Upper lobe of right lung (tissue), 1 donor: ENCODE data around the gene TMEM59L. TPM values are rescaled to one million over a fixed set of nuclear protein-coding genes. Genes with fewer than 3 reads are reported as not detected.
"Not testable (repeated sequence)": the region's sequence is repeated elsewhere in the genome, so short reads cannot be mapped to it uniquely, and the experiment has no call there.

ENCODE experiments used
- ATAC-seq: fragments of 200-7000 bp; cut with Tn5 transposase; one replicate; pipeline ENCODE4 v1.9.1; 2020; ENCODE audit warnings: mild to moderate bottlenecking, moderate library complexity
- DNase-seq: peaks from one replicate; pipeline ENCODE4 v3.0.0-alpha.2; 2020
- H3K27ac ChIP-seq: fragments of 200-600 bp; one replicate; pipeline ENCODE4 v1.8.0; 2022
- H3K27me3 ChIP-seq: fragments of 200-600 bp; one replicate; pipeline ENCODE4 v1.8.0; 2022; ENCODE audit warnings: mild to moderate bottlenecking
- H3K36me3 ChIP-seq: fragments of 200-600 bp; one replicate; pipeline ENCODE4 v1.8.0; 2022
- H3K4me1 ChIP-seq: fragments of 200-600 bp; one replicate; pipeline ENCODE4 v1.8.0; 2022
- H3K4me3 ChIP-seq: fragments of 200-600 bp; one replicate; pipeline ENCODE4 v1.8.0; 2022; ENCODE audit warnings: mild to moderate bottlenecking
- H3K9me3 ChIP-seq: fragments of 200-600 bp; one replicate; pipeline ENCODE4 v1.8.0; 2022
- intact Hi-C: fragments of 100-400 bp; cut with DNase I; formaldehyde crosslinking; loops from one replicate; pipeline ENCODE4 v1.11.0; 2022
- total RNA-seq: library from RNA; stranded (reverse); fragmentation: NEBNext Ultra II Directional; extraction: Animal tissue kit (Norgen Biotek cat#: 25700); gene quantifications from one replicate; pipeline ENCODE4 v1.2.1, GENCODE V29; 2021
- TF ChIP-seq, protein P1 (sequence below): fragments of 200-600 bp; IDR thresholded peaks from one replicate; pipeline ENCODE4 v1.8.0; 2022; ENCODE audit warnings: antibody characterized with exemption
- donor health status: DM: no; HTN: yes; CAD: no; lungs with severe emphysema.

TMEM59L gene
- total RNA-seq, 1 donor from 2014 or later: 2.2 TPM

- Histone ChIP-seq H3K4me3 (no peak overlapping the region), H3K4me1 (peaks cover 11% of the 10 kb centered on the region), H3K36me3 (peaks cover 13% of the 10 kb centered on the region), H3K9me3 (no peaks in the 10 kb centered on the region), H3K27ac (no peak overlapping the region), H3K27me3 (peaks cover 22% of the 10 kb centered on the region)
- TF ChIP-seq, protein P1, sequence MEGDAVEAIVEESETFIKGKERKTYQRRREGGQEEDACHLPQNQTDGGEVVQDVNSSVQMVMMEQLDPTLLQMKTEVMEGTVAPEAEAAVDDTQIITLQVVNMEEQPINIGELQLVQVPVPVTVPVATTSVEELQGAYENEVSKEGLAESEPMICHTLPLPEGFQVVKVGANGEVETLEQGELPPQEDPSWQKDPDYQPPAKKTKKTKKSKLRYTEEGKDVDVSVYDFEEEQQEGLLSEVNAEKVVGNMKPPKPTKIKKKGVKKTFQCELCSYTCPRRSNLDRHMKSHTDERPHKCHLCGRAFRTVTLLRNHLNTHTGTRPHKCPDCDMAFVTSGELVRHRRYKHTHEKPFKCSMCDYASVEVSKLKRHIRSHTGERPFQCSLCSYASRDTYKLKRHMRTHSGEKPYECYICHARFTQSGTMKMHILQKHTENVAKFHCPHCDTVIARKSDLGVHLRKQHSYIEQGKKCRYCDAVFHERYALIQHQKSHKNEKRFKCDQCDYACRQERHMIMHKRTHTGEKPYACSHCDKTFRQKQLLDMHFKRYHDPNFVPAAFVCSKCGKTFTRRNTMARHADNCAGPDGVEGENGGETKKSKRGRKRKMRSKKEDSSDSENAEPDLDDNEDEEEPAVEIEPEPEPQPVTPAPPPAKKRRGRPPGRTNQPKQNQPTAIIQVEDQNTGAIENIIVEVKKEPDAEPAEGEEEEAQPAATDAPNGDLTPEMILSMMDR: no peak
- ATAC-seq (no peak), DNase-seq (no peak)
- intact Hi-C loops: loop anchor here (10.0 kb wide), 1 partner anchor 259 kb away; no protein-coding TSS in a partner anchor
Observed at GRCh38 chr19:18595475-18595874, 17.2 kb upstream of the TMEM59L start.

DNA sequence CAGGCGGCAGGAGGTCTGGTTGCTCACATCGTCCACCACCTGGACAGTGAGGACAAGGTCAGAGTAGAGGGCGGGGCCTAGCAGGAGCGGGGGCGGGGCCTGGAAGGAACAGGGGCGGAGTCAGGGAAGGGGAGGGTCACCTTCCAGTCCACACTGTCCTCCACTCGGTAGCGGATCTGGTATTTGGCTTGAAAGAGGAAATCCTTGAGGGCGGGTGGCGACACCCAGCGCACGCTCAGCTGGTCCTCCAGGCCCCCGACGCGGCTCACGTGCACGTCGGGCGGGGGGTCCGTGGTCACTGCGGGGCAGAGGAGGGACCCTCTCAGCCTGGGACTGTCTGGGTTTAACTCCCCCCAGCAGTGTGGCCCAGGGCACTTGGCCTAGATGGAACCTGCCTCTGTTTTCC, 15.9 kb upstream of the TMEM59L start:
- intact Hi-C loops: loop anchor here (10.0 kb wide), 1 partner anchor 258 kb away; no protein-coding TSS in a partner anchor
- peaks cover 9% of the 10 kb centered on the region for H3K4me1 ChIP-seq
- DNase-seq: peak; percentile 77
- peaks cover 26% of the 10 kb centered on the region for H3K27me3 ChIP-seq
- ATAC-seq: peak; percentile 74
- H3K4me3 ChIP-seq: no peak overlapping the region
- TF ChIP-seq, protein P1: no peak
- H3K36me3 ChIP-seq: peaks cover 2% of the 10 kb centered on the region
- no peak overlapping the region for H3K27ac ChIP-seq
- H3K9me3 ChIP-seq: no peaks in the 10 kb centered on the region

- TF ChIP-seq, protein P1: no peak
- Histone ChIP-seq H3K27me3 (peaks cover 32% of the 10 kb centered on the region), H3K9me3 (no peaks in the 10 kb centered on the region), H3K27ac (no peak overlapping the region), H3K4me1 (peaks cover 9% of the 10 kb centered on the region), H3K36me3 (no peaks in the 10 kb centered on the region), H3K4me3 (no peak overlapping the region)
- no peak for DNase-seq
- no peak for ATAC-seq
- intact Hi-C loops: loop anchor here (10.0 kb wide), 1 partner anchor 257 kb away; no protein-coding TSS in a partner anchor
Observed at GRCh38 chr19:18597809-18598660, 14.6 kb upstream of the TMEM59L start.

DNA sequence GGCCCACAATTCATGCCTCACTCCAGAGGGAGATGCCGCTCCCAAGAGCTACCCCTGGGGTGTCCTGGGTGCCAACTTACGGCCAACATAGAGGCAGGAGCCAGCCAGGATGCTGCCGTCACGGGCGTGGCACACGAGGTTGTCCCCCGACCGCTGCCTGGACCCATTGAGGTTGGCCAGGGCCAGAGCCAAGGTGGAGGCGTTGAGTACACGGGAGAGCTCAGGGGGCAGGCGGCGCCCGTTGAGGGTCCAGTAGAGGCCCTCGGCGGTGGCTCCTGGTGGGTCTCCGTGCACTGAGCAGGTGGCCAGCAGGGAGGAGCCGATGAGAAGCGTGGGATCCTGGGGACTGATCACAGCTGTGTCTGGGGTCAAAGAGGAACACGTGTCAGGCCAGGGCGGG, 13.2 kb upstream of the TMEM59L start:
- intact Hi-C loops: loop anchor here (10.0 kb wide), 1 partner anchor 255 kb away; no protein-coding TSS in a partner anchor
- ATAC-seq: no peak
- no peak for DNase-seq
- Histone ChIP-seq H3K27ac (no peak overlapping the region), H3K4me3 (no peak overlapping the region), H3K4me1 (peaks cover 16% of the 10 kb centered on the region), H3K9me3 (no peaks in the 10 kb centered on the region), H3K27me3 (peaks cover 46% of the 10 kb centered on the region), H3K36me3 (no peaks in the 10 kb centered on the region)
- TF ChIP-seq, protein P1: no peak

DNA sequence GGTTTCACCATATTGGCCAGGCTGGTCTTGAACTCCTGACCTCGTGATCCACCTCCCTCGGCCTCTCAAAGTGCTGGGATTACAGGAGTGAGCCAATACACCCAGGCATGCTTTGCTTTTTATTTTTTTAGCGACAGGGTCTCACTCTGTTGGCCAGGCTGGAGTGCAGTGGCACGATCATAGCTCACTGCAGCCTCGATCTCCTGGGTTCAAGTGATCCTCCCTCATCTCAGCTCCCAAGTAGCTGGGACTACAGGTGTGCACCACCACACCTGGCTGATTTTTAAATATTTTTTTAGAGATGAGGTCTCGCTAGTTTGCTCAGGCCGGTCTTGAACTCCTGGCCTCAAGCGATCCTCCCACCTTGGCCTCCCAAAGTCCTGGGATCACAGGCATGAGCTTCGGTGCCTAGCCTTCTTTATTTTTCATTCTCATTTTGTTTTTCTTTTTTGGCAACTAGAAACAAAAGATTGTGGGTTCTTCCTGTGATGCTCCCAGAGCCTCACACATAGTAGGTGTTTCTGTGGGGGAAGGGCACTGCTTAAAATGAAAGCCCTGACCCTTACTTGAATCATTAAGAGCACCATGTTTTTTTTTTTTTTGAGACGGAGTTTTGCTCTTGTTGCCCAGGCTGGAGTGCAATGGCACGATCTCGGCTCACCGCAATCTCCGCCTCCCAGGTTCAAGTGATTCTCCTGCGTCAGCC, 11.8 kb upstream of the TMEM59L start:
- H3K4me1 ChIP-seq, intact Hi-C loops: not testable (repeated sequence)
- peaks cover 58% of the 10 kb centered on the region for H3K27me3 ChIP-seq

GRCh38 chr19:18601875-18602274, 10.8 kb upstream of the TMEM59L start:
- Histone ChIP-seq H3K4me3 (no peak overlapping the region), H3K36me3 (no peaks in the 10 kb centered on the region), H3K9me3 (no peaks in the 10 kb centered on the region), H3K27me3 (peaks cover 63% of the 10 kb centered on the region), H3K4me1 (peaks cover 8% of the 10 kb centered on the region), H3K27ac (no peak overlapping the region)
- ATAC-seq: no peak
- no peak for DNase-seq
- TF ChIP-seq, protein P1: no peak
- intact Hi-C loops: no loop called here

More for the DNA sequence above, 11.8 kb upstream of the TMEM59L start:
- not testable (repeated sequence) for H3K4me3 ChIP-seq, DNase-seq, H3K36me3 ChIP-seq, H3K27ac ChIP-seq, ATAC-seq, H3K9me3 ChIP-seq
